ES-I3 (cell line): Measurements from ENCODE around the gene COBL.
A peak's percentile ranks its signal among the peaks of the same experiment; 100 is the strongest.

Experiments
- H3K36me3 ChIP-seq: 2 replicates; pipeline ENCODE4 v1.6.1; 2013; ENCODE audit warnings: mild to moderate bottlenecking, low read length, control low read depth, moderate library complexity; ENCODE audit not compliant: insufficient read depth
- H3K4me1 ChIP-seq: 2 replicates; pipeline ENCODE4 v1.6.1; 2013; ENCODE audit warnings: mild to moderate bottlenecking, control low read depth, low read length; ENCODE audit not compliant: insufficient read depth
- H3K9ac ChIP-seq: 2 replicates; pipeline ENCODE4 v1.6.1; 2013; ENCODE audit warnings: low read depth, mild to moderate bottlenecking, low read length, moderate library complexity
- H3K9me3 ChIP-seq: 2 replicates; pipeline ENCODE4 v1.6.1; 2013; ENCODE audit warnings: mild to moderate bottlenecking, low read length, moderate library complexity; ENCODE audit not compliant: control insufficient read depth, insufficient read depth

The COBL gene

DNA sequence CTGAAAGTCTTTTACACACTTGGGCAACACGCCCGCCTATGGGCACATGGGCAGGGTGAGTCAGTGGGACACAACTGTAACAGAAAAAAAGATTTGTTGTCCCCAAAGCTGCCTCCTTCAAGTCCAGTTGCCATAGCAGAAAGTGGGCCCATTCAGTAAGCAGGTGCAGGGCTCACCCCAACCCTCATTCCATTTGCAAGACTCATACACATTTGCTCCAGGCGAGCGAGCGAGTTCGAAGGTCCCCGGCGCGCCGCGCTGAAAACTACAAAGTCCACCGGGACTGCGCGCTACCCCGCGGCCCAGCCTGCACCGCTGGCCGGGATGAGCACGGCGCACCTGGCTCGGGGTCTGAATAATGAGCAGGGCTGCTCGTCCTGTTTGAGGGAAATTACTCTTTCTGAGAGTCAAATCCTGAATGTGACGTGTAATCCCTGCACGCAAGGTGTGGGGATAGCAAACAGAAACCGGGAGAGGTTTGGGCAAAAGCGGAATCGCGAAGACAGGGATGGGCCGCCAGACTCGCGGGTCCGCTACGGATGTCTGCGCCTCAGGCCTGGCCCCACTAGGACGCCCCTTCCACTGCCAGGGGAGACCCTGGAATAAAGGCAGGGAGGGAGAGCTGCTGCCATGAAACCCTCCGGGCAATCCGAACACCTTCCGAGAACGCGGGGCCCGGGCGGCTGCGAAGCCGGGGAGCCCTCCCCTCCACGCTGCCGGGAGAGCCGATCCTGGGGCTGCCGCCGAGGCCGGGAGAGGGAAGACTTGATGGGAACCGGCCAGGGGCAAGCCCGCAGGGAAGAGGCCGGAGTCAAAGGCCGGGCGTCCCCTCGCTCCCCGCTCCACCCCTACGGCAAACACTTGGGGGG lies 982 bp downstream of the COBL start:
- peak overlapping the region; percentile 88 for H3K9ac ChIP-seq
- peaks cover 26% of the 10 kb centered on the region for H3K4me1 ChIP-seq
- no peaks in the 10 kb centered on the region for H3K9me3 ChIP-seq
- H3K36me3 ChIP-seq = no peaks in the 10 kb centered on the region

DNA sequence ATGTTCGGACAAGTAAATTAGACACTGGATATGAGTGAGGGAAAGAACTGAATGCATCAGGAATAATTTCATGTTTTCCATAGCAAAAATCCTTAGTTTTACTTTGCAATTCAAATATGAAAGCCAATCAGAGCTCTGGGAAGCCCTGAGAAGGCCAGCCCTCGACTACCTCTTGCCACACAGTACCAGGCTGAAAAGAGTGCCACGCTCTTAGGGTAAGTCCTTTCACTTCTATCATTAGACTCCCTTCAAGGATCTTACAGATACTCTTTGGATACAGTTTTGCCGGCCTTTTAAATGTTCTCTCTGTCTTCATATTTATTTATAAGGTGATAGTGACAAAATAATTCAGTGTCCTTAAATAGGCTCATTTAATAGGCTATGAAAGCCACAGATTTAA lies 1.9 kb downstream of the COBL start:
- Histone ChIP-seq H3K9me3 (no peaks in the 10 kb centered on the region), H3K36me3 (no peaks in the 10 kb centered on the region), H3K4me1 (peaks cover 34% of the 10 kb centered on the region), H3K9ac (peak overlapping the region; percentile 88; the same call in 1 of the 2 replicates)

- peaks cover 40% of the 10 kb centered on the region for H3K4me1 ChIP-seq
- no peaks in the 10 kb centered on the region for H3K9me3 ChIP-seq
- 0 out of 2 replicates have a peak overlapping the region, but pooled peaks have one; percentile 5 for H3K9ac ChIP-seq
- H3K36me3 ChIP-seq = no peaks in the 10 kb centered on the region
Measured at GRCh38 chr7:51313738-51314425, 2.7 kb downstream of the COBL start.

GRCh38 chr7:51312951-51313737 lies 3.5 kb downstream of the COBL start:
- Histone ChIP-seq H3K4me1 (peaks cover 38% of the 10 kb centered on the region), H3K36me3 (no peaks in the 10 kb centered on the region), H3K9ac (no peak overlapping the region), H3K9me3 (no peaks in the 10 kb centered on the region)

DNA sequence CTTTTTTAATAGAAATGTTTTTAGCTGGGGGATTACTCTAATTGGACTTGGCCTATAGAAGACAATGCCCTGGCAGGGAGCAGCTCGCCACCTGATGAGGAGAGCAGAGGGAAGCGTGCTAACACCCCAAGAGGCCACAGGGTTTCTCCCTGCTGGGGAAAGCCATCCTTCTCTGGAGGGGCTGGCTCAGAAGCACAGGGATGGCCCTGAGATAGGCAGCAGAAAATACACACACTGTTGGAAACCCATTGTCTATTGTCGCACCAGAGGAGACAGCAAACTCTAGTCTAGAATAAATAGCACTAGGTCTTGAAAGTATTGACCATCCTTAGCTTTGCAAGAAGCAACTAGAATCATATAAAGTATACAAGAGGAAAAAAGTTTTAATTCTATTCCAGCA lies 5.4 kb downstream of the COBL start:
- H3K9me3 ChIP-seq = no peaks in the 10 kb centered on the region
- H3K4me1 ChIP-seq = peaks cover 43% of the 10 kb centered on the region
- no peaks in the 10 kb centered on the region for H3K36me3 ChIP-seq
- no peak overlapping the region for H3K9ac ChIP-seq

DNA sequence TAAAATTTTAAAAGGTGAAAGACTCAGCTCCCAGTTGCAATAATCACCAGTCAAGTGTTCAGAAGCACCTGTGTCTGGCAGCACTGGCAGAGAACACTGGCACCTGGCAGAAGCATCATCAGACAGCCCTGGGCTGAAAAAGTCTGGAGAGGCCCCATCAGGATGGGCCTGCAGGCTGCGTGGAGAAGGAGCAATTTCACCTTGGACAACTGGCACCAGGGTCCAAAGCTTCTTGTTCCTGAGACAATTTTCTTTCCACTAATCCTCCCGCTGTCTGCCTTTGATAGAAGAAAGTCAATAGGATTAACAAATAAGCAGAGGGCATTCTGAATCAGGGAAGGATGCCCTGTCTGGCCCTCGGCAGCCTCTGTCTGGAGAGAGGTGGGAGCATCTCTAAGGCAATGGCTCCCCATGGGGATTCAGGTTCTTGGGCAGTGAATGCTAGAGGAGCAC lies 6.5 kb downstream of the COBL start:
- Histone ChIP-seq H3K9me3 (no peaks in the 10 kb centered on the region), H3K9ac (no peak overlapping the region), H3K36me3 (no peaks in the 10 kb centered on the region), H3K4me1 (peaks cover 46% of the 10 kb centered on the region)

GRCh38 chr7:51309361-51310130 lies 7.1 kb downstream of the COBL start:
- Histone ChIP-seq H3K4me1 (peaks cover 46% of the 10 kb centered on the region), H3K36me3 (no peaks in the 10 kb centered on the region), H3K9me3 (no peaks in the 10 kb centered on the region), H3K9ac (no peak overlapping the region)

DNA sequence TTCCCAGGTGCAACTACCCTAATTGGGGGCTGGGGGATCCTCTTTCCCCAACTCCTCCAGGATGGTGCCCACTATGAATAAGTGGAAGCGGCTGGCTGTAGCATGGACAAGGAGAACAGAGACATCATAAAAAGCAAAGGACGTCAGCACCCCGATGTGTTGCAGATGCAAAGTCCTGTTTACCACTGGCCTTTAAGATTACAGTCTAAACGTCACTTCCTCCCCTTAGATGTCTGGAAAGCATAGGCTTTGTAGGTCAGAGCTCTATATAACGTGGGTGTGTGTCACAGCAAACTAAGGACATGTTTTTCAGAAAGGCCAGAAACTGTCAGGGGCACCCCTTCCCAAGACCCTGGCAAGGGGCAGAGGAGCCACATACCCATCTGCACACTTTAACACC lies 7.9 kb downstream of the COBL start:
- H3K36me3 ChIP-seq = no peaks in the 10 kb centered on the region
- no peaks in the 10 kb centered on the region for H3K9me3 ChIP-seq
- H3K4me1 ChIP-seq = peaks cover 37% of the 10 kb centered on the region
- H3K9ac ChIP-seq = no peak overlapping the region

- no peak overlapping the region for H3K9ac ChIP-seq
- H3K36me3 ChIP-seq = no peaks in the 10 kb centered on the region
- H3K4me1 ChIP-seq = peaks cover 37% of the 10 kb centered on the region
- no peaks in the 10 kb centered on the region for H3K9me3 ChIP-seq
Measured at GRCh38 chr7:51308265-51308664, 8.3 kb downstream of the COBL start.

DNA sequence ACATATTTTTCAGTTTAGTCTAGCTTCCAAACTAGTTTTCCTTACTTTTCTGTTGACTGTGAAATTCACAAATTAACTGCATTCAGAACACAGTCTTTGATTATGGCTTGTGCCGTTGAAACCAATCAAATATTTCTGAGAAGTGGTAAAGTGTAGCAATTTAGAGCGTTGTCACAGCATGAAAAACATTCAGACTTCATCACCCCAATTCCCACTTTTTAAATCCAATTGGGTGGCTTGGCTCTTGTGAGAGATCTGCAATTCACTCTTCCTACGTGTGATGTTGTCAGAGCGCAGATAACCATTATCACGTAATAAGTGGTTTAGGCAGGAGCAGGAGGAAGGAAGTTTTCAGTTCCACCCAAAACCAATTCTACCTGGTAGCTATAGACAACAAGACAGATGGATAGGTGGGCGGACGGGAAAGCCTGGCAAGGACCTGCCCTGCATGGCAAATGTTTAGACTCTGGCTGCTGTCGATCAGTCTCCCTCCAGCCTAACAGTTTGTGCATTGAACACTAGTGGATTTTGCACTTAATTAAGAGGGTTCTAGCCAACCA lies 8.9 kb downstream of the COBL start:
- Histone ChIP-seq H3K9me3 (no peaks in the 10 kb centered on the region), H3K4me1 (peaks cover 35% of the 10 kb centered on the region), H3K9ac (no peak overlapping the region), H3K36me3 (no peaks in the 10 kb centered on the region)

DNA sequence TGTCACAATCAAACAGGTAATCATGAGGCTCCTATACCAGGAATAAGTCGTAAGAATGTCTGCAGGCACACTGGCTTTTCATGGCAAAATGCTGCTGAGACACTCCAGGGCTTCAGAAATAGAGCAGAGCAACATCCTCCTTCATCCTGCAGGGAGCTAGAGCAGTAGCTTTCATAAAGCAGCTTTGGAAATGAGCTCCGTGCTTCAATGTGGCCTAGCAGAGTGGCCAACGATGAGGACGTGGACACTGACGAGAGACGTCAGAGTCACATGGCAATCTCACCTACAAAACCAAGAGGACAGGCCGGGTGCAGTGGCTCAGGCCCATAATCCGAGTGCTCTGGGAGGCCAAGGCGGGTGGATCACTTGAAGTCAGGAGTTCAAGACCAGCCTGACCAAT lies 9.8 kb downstream of the COBL start:
- H3K9me3 ChIP-seq = no peaks in the 10 kb centered on the region
- H3K4me1 ChIP-seq = peaks cover 35% of the 10 kb centered on the region
- H3K36me3 ChIP-seq = no peaks in the 10 kb centered on the region
- H3K9ac ChIP-seq = no peak overlapping the region

DNA sequence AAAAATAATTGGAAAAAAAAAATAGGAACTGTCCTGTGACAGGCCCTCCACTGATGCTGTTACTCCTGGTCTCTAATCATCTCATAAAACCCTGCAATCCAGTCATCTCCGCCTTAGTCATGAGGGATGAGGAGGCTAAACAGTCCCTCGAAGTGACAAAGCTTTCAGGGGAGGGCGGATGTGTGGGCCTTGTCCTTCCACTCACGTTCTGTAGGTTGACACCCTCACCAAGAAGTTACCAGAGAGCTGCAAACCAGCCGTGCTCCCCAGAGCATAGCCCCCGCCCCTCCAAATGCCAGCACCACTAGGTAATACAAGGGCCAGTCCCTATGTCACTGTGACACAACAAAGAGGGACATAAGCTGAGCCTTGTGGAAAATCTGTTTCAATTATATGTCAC lies 11.9 kb downstream of the COBL start:
- Histone ChIP-seq H3K4me1 (peaks cover 23% of the 10 kb centered on the region), H3K9me3 (no peaks in the 10 kb centered on the region), H3K9ac (no peak overlapping the region), H3K36me3 (no peaks in the 10 kb centered on the region)

DNA sequence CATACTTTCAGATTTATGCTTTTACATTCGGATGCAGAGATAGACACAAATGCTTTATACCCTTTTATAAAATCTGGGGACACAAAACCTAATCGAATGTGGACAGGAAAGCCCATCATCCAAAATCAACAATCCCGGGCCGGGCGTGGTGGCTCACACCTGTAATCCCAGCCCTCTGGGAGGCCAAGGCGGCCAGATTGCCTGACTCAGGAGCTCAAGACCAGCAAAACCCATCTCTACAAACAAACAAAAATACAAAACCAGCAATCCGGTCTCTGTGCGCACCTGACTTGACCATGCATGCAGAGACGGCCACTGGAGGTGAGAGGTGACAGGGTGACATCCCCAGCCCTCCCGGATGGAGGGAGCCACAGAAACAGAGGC lies 13.5 kb downstream of the COBL start:
- no peak overlapping the region for H3K9ac ChIP-seq
- H3K9me3 ChIP-seq = no peaks in the 10 kb centered on the region
- H3K36me3 ChIP-seq = no peaks in the 10 kb centered on the region
- H3K4me1 ChIP-seq = peaks cover 13% of the 10 kb centered on the region

- no peak overlapping the region for H3K9ac ChIP-seq
- H3K4me1 ChIP-seq = peaks cover 13% of the 10 kb centered on the region
- no peaks in the 10 kb centered on the region for H3K9me3 ChIP-seq
- H3K36me3 ChIP-seq = no peaks in the 10 kb centered on the region
Measured at GRCh38 chr7:51301806-51302205, 14.8 kb downstream of the COBL start.
